Hepatocyte (in vitro differentiated cells): ENCODE measurements around the gene OLR1. TPM values are rescaled to one million over a fixed set of nuclear protein-coding genes. Genes with fewer than 3 reads are reported as not detected.

Experiments
- DNase-seq: peaks from one replicate; pipeline ENCODE4 v3.0.0-alpha.2; 2016; ENCODE audit warnings: low spot score
- H2AFZ ChIP-seq: fragments of 200-600 bp; sonication (generic); 2 replicates; pipeline ENCODE4 v1.6.0; 2016; ENCODE audit warnings: antibody characterized with exemption, mild to moderate bottlenecking
- H3K27ac ChIP-seq: fragments of 200-600 bp; sonication (generic); 2 replicates; pipeline ENCODE4 v1.5.1; 2016; ENCODE audit warnings: mild to moderate bottlenecking
- H3K27me3 ChIP-seq: fragments of 200-600 bp; sonication (generic); 2 replicates; pipeline ENCODE4 v1.6.1; 2016
- H3K36me3 ChIP-seq: fragments of 200-600 bp; sonication (generic); replicated peaks from 2 replicates; pipeline ENCODE4 v1.5.1; 2016; ENCODE audit warnings: low read depth; ENCODE audit not compliant: insufficient read depth
- H3K4me1 ChIP-seq: fragments of 200-600 bp; sonication (generic); 2 replicates; pipeline ENCODE4 v1.5.1; 2016; ENCODE audit warnings: mild to moderate bottlenecking, moderate library complexity; ENCODE audit not compliant: insufficient read depth
- H3K4me2 ChIP-seq: fragments of 200-600 bp; sonication (generic); 2 replicates; pipeline ENCODE4 v1.6.0; 2016
- H3K4me3 ChIP-seq: fragments of 200-600 bp; sonication (generic); 2 replicates; pipeline ENCODE4 v1.5.1; 2016; ENCODE audit warnings: mild to moderate bottlenecking
- H3K79me2 ChIP-seq: fragments of 200-600 bp; sonication (generic); 2 replicates; pipeline ENCODE4 v1.6.0; 2017; ENCODE audit warnings: mild to moderate bottlenecking
- H3K9me2 ChIP-seq: fragments of 200-600 bp; sonication (generic); replicated peaks from 2 replicates; pipeline ENCODE4 v1.6.0; 2017; ENCODE audit warnings: mild to moderate bottlenecking; ENCODE audit not compliant: insufficient read depth
- H3K9me3 ChIP-seq: fragments of 200-600 bp; sonication (generic); 2 replicates; pipeline ENCODE4 v1.5.1; 2016; ENCODE audit warnings: low read depth, mild to moderate bottlenecking
- H4K20me1 ChIP-seq: fragments of 200-600 bp; sonication (generic); 2 replicates; pipeline ENCODE4 v1.6.0; 2016; ENCODE audit warnings: mild to moderate bottlenecking; ENCODE audit not compliant: insufficient read depth, poor library complexity, severe bottlenecking
- EZH2 ChIP-seq: fragments of 200-600 bp; sonication (generic); IDR thresholded peaks from 2 replicates; pipeline ENCODE4 v1.6.1; 2016; ENCODE audit warnings: antibody characterized with exemption, mild to moderate bottlenecking, borderline replicate concordance
- EZH2phosphoT487 ChIP-seq: fragments of 200-600 bp; sonication (generic); IDR thresholded peaks from one replicate; pipeline ENCODE4 v1.6.1; 2018; ENCODE audit warnings: antibody characterized with exemption, mild to moderate bottlenecking, low read depth, moderate library complexity; ENCODE audit not compliant: unreplicated experiment, severe bottlenecking
- WGBS: methylation state at CpG from one replicate; pipeline ENCODE4 v1.1.6; 2016; ENCODE audit warnings: low lambda C conversion rate; ENCODE audit errors: missing lambda C conversion rate; 5-methylcytosine and 5-hydroxymethylcytosine counted together
- polyA plus RNA-seq: library from polyadenylated mRNA; unstranded; fragments of >200 nt; fragmentation: Nextera tagmentation; extraction: Ambion mirVana; gene quantifications from 2 replicates; pipeline ENCODE4 v1.2.1, GENCODE V29; 2016
- total RNA-seq: library from RNA; depleted of rRNA; stranded (reverse); fragments of >200 nt; gene quantifications from 2 replicates; pipeline ENCODE4 v1.2.3, GENCODE V29; 2014
- TF ChIP-seq, protein P1 (sequence below): fragments of 200-600 bp; sonication (generic); IDR thresholded peaks from 2 replicates; pipeline ENCODE4 v1.5.1; 2016; ENCODE audit warnings: antibody characterized with exemption, mild to moderate bottlenecking; ENCODE audit not compliant: poor library complexity

The OLR1 gene
- total and polyA plus RNA-seq, 2 experiments from 2014 or later: 6.4 to 15.1 TPM

DNA sequence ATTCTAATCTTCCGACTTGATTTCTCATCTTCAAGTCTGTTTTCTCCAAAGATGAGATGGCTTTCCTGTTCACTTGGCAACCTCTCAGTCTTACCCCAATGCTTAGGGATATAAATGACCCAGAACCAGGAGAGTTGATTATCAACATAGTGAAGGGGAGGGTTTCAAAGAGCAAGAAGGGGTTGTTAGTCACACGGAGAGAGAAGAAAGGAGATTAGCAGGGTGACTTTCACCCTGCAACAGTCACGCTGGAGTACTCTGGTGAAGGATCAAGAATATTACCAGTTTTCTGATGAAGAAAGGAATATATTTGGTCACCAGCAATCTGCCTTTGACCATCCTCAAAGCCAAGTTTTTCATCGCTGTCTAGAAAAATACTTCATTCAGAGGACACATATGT is 6.9 kb upstream of the OLR1 start, which contains the start of gene TMEM52B:
TMEM52B (plus strand) TSS at position 212 of the 400 bp plus-strand sequence. CDS start 543 bp downstream, outside the sequence.
- H3K4me1 ChIP-seq: no peaks in the 10 kb centered on the region
- no peak within 1 kb of the TSS for H2AFZ ChIP-seq
- TF ChIP-seq EZH2phosphoT487: no peak
- TF ChIP-seq EZH2: no peak
- H3K27me3 ChIP-seq: no peaks in the 10 kb centered on the region
- no peaks in the 10 kb centered on the region for H4K20me1 ChIP-seq
- no peak within 1 kb of the TSS for H3K4me3 ChIP-seq
- no peaks in the 10 kb centered on the region for H3K36me3 ChIP-seq
- DNase-seq: no peak
- H3K79me2 ChIP-seq: no peaks in the 10 kb centered on the region
- 70% methylated on average over 4 of the region's 4 CpGs for WGBS
- H3K27ac ChIP-seq: no peak within 1 kb of the TSS
- H3K9me2 ChIP-seq: no peaks in the 10 kb centered on the region
- no peaks in the 10 kb centered on the region for H3K9me3 ChIP-seq
- H3K4me2 ChIP-seq: no peak within 1 kb of the TSS

DNA sequence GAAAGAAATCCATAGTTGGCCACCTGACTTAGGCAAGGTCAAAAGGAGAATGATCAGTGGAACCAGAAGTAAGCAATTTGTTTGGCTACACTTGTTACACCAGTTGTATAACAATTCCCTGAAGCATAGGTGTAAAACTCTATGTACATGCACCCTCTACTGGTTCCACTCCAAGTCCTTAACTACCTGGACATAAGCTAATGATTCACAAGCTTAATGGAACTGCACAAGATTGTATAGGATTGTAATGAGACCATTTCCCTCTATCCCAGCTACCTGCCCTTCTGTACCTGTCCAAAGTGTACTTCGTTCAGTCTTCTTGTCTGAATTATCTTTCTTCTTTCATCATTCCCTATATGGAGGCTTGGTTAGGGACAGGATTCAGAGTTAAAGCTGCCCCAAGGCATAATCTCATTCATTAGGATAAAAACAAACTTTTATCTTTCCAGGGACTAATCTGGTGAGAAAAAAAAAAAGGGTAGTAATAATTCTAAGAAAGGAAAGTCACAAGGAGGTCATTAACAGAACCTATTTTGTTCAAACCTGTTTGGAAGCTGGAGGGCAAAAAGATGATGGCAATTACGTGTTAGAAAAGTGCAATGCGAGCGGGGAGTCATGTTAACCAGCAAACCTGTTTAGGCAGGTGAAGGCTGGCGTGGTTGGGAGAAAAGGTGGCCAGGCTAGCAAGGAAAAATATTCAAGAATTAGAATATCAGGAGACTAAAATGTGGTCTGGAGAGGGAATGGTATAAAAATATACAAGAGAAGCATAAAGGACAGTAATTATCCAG is 4.1 kb upstream of the OLR1 start:
- no peaks in the 10 kb centered on the region for H3K9me2 ChIP-seq
- no peaks in the 10 kb centered on the region for H3K27me3 ChIP-seq
- H3K36me3 ChIP-seq: no peaks in the 10 kb centered on the region
- no peaks in the 10 kb centered on the region for H4K20me1 ChIP-seq
- H3K27ac ChIP-seq: peak overlapping the region; percentile 73
- H3K4me1 ChIP-seq: no peaks in the 10 kb centered on the region
- H2AFZ ChIP-seq: no peak overlapping the region
- 71% methylated on average over 5 of the region's 5 CpGs for WGBS
- peak; percentile 63 for DNase-seq
- H3K79me2 ChIP-seq: no peaks in the 10 kb centered on the region
- H3K9me3 ChIP-seq: no peaks in the 10 kb centered on the region
- TF ChIP-seq EZH2phosphoT487 (no peak), EZH2 (no peak)
- TF ChIP-seq, protein P1, sequence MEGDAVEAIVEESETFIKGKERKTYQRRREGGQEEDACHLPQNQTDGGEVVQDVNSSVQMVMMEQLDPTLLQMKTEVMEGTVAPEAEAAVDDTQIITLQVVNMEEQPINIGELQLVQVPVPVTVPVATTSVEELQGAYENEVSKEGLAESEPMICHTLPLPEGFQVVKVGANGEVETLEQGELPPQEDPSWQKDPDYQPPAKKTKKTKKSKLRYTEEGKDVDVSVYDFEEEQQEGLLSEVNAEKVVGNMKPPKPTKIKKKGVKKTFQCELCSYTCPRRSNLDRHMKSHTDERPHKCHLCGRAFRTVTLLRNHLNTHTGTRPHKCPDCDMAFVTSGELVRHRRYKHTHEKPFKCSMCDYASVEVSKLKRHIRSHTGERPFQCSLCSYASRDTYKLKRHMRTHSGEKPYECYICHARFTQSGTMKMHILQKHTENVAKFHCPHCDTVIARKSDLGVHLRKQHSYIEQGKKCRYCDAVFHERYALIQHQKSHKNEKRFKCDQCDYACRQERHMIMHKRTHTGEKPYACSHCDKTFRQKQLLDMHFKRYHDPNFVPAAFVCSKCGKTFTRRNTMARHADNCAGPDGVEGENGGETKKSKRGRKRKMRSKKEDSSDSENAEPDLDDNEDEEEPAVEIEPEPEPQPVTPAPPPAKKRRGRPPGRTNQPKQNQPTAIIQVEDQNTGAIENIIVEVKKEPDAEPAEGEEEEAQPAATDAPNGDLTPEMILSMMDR: no peak
- H3K4me3 ChIP-seq: no peak overlapping the region
- H3K4me2 ChIP-seq: no peak overlapping the region

DNA sequence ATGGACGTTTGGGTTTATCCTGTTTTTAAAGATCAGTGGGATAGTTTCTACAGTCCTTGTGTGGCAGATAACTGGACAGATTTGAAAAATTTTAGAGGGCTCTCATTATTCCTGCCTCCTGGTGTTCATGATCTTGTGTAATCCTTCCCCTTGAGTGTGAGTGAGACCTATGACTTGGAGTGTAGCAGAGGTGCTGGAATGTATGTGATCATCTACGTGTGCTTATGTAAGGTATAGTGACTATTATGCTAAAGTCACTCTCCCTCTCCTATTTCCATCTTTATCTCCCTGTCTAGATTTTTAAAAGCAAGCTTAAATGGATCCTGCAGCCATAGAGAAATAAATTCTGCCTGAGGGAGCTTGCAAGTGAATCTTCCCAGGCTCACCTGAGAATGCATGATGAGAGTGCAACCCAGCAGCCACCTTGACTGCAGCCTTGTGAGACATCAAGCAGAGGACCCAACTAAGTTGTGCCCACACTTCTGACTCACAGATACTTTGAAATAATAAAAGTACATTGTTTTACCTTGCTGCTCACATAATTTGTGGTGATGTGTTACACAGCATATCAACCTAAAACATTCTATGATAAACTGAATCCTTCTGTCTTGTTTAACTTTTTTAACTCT is 3.2 kb upstream of the OLR1 start:
- Histone ChIP-seq H3K27ac (peak overlapping the region; percentile 73), H3K27me3 (no peaks in the 10 kb centered on the region), H3K9me3 (no peaks in the 10 kb centered on the region), H3K9me2 (no peaks in the 10 kb centered on the region), H3K4me2 (no peak overlapping the region), H3K4me3 (no peak overlapping the region), H3K36me3 (no peaks in the 10 kb centered on the region), H3K79me2 (no peaks in the 10 kb centered on the region), H4K20me1 (no peaks in the 10 kb centered on the region), H3K4me1 (no peaks in the 10 kb centered on the region), H2AFZ (no peak overlapping the region)
- 77% methylated on average over 2 of the region's 2 CpGs for WGBS
- no peak for DNase-seq
- TF ChIP-seq EZH2phosphoT487 (no peak), EZH2 (no peak)
- TF ChIP-seq, protein P1: no peak

DNA sequence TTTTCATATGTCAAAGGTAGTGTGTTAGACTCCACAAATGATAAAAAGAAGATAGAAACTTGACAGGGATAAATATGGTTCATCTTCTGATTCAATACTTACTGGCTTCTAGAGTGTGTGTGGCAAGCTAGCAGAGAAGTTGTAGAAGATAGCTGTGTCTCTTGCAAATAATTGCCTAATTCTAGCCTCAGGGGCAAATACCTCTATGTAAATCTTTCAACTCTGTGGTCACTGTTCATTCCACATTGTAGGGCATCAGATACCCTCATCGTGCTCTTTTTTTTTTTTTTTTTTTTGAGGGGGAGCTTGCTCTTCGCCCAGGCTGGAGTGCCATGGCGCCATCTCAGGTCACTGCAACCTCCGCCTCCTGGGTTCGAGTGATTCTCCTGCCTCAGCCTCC is 1.7 kb downstream of the OLR1 start:
- Histone ChIP-seq H3K4me1 (peaks cover 5% of the 10 kb centered on the region), H4K20me1 (no peaks in the 10 kb centered on the region), H3K27me3 (no peaks in the 10 kb centered on the region), H3K4me2 (no peak overlapping the region), H3K4me3 (no peak overlapping the region), H3K9me3 (no peaks in the 10 kb centered on the region), H3K79me2 (no peaks in the 10 kb centered on the region), H3K9me2 (no peaks in the 10 kb centered on the region), H3K36me3 (no peaks in the 10 kb centered on the region), H3K27ac (no peak overlapping the region), H2AFZ (no peak overlapping the region)
- no peak for DNase-seq
- 83% methylated on average over 5 of the region's 5 CpGs for WGBS
- TF ChIP-seq EZH2 (no peak), EZH2phosphoT487 (no peak)
- TF ChIP-seq, protein P1: no peak
